GM13977 (cell line): Measurements from ENCODE around the gene UBE2M.

Experiments
- DNase-seq: peaks from one replicate; pipeline ENCODE4 v3.0.0; 2012; ENCODE audit warnings: low spot score
- in situ Hi-C: fragments of 300-500 bp; cut with MboI; formaldehyde crosslinking; loops from one replicate; pipeline ENCODE4 v1.12.0; 2022; ENCODE audit warnings: low sequenced_read_pairs, low pct_unique_long_range_greater_than_20kb, mixed read lengths, inconsistent platforms; ENCODE audit not compliant: unreplicated experiment
- TF ChIP-seq, protein P1 (sequence below): IDR thresholded peaks from 2 replicates; pipeline ENCODE4 v1.5.1; 2012; ENCODE audit warnings: mild to moderate bottlenecking, control low read depth; ENCODE audit not compliant: insufficient read depth; ENCODE audit errors: extremely low read depth, missing control alignments

Gene UBE2M

DNA sequence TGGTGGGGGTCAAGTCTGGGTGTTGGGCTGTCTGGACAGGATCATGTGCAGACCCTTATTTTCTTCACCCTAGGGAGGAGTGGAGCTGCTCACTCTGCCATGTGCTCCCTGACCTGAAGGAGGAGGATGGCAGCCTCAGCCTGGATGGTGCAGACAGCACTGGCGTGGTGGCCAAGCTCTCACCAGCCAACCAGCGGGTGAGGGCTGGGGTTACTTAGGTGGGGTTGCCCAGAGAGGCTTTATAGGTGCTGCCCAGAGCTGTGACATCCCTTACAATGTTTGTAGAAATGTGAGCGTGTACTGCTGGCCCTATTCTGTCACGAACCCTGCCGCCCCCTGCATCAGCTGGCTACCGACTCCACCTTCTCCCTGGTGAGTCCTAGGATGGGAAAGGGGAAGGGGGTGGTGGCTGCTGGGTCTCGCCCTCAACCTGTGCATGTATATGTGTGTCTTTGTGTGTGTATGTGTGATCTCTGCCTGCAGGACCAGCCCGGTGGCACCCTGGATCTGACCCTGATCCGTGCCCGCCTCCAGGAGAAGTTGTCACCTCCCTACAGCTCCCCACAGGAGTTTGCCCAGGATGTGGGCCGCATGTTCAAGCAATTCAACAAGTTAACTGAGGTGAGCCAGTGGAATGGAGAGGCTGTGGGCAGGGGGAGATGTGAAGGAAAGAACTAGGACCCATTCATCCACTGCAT lies 8.6 kb downstream of the UBE2M start:
- no peak for DNase-seq
- in situ Hi-C loops: no loop called here
- TF ChIP-seq, protein P1, sequence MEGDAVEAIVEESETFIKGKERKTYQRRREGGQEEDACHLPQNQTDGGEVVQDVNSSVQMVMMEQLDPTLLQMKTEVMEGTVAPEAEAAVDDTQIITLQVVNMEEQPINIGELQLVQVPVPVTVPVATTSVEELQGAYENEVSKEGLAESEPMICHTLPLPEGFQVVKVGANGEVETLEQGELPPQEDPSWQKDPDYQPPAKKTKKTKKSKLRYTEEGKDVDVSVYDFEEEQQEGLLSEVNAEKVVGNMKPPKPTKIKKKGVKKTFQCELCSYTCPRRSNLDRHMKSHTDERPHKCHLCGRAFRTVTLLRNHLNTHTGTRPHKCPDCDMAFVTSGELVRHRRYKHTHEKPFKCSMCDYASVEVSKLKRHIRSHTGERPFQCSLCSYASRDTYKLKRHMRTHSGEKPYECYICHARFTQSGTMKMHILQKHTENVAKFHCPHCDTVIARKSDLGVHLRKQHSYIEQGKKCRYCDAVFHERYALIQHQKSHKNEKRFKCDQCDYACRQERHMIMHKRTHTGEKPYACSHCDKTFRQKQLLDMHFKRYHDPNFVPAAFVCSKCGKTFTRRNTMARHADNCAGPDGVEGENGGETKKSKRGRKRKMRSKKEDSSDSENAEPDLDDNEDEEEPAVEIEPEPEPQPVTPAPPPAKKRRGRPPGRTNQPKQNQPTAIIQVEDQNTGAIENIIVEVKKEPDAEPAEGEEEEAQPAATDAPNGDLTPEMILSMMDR: no peak

DNA sequence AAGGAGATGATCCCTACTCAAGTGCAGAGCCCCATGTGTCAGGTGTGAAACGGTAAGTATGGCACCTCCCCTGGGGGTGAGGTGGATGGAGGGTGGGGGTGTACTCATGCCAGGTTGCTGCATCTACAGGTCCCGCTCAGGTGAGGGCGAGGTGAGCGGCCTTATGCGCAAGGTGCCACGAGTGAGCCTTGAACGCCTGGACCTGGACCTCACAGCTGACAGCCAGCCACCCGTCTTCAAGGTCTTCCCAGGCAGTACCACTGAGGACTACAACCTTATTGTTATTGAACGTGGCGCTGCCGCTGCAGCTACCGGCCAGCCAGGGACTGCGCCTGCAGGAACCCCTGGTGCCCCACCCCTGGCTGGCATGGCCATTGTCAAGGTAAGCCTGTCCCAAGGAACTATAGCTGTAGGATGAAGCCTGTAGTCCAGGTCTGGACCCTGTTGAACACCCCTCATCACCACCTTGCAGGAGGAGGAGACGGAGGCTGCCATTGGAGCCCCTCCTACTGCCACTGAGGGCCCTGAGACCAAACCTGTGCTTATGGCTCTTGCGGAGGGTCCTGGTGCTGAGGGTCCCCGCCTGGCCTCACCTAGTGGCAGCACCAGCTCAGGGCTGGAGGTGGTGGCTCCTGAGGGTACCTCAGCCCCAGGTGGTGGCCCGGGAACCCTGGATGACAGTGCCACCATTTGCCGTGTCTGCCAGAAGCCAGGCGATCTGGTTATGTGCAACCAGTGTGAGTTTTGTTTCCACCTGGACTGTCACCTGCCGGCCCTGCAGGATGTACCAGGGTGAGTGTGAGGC lies 9.3 kb downstream of the UBE2M start:
- TF ChIP-seq, protein P1: no peak
- DNase-seq: no peak
- in situ Hi-C loops: no loop called here

DNA sequence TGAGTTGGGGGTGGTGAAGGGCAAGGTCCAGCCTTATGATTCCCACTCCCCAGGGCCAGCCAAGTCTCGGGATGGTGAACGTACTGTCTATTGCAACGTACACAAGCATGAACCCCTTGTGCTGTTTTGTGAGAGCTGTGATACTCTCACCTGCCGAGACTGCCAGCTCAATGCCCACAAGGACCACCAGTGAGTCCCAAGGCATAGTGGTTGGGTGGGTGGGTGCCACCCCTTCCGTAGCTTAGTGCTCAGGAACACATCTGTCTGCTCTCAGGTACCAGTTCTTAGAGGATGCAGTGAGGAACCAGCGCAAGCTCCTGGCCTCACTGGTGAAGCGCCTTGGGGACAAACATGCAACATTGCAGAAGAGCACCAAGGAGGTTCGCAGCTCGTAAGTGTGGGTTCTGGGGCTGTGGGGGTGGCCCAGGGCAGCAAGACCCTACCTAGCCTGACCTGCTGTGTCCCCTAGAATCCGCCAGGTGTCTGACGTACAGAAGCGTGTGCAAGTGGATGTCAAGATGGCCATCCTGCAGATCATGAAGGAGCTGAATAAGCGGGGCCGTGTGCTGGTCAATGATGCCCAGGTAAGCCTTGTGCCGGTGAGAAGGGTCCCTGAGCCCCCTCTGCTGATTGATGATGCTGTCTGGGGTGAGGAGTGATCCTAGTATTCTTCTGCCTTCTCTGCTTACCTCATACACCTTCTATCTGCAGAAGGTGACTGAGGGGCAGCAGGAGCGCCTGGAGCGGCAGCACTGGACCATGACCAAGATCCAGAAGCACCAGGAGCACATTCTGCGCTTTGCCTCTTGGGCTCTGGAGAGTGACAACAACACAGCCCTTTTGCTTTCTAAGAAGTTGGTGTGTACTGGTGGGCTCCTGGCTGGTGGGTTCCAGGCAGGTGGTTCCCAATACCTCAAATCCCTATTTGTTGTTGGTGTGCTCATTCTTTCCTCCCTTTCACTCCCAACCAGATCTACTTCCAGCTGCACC lies 10.8 kb downstream of the UBE2M start:
- TF ChIP-seq, protein P1: no peak
- no peak for DNase-seq
- in situ Hi-C loops: no loop called here

DNA sequence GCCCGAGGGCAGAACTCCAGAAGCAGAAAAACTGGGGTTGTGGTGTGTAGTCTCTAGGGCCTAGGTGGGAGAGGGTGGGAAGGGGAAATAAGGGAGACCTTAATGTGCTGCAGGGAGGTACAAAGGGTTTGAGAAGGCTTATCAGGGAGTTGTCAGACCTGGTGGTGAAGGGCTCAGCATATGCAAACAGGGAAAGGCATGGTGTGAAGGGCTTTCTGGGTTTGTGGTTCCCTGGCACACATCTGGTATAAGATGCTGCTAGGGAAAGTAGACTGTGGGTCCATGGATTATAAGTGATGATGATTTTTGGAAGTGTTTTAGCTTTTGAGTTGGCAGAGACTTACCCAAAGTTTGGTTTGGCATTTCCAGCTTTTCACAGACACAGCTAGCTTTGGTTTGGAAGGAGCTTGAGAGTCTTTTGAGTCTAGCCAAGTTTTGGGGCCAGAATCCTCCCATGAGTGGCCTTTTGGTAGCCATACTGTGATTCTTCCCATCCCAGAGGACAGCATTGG lies 12.3 kb downstream of the UBE2M start:
- in situ Hi-C loops: no loop called here
- no peak for DNase-seq
- TF ChIP-seq, protein P1: no peak

DNA sequence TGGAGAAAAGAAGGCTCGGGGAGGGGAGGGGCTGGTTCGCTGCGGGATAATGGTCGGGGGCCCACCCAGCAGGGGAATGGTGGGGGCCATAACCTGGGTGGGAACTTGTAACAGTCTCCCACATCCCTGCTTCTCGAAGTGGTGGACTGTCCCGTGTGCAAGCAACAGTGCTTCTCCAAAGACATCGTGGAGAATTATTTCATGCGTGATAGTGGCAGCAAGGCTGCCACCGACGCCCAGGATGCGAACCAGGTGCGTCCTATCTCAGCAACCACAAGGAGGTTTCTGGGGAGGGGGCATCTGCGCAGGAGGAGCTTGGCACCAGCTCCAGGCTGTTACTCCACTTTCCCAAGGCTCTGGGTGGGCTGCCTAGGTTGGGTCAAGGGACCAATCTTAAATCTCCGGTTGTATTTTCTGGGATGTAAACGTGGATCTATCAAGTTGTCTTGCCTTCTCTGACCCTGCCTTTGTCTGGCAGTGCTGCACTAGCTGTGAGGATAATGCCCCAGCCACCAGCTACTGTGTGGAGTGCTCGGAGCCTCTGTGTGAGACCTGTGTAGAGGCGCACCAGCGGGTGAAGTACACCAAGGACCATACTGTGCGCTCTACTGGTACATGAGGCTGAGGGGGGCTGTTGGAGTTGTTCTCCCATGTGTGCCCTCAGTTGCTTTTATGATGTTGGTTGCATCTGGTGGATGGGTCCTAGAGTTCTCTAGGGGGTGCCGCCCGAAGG lies 13.0 kb downstream of the UBE2M start:
- in situ Hi-C loops: no loop called here
- TF ChIP-seq, protein P1: no peak
- no peak for DNase-seq
